Activated CD8-positive, alpha-beta memory T cell treated with anti-CD3 and anti-CD28 coated beads for 1 hour (primary cell): ENCODE measurements around the gene TMEM184A.
"Not testable (repeated sequence)": the region's sequence is repeated elsewhere in the genome, so short reads cannot be mapped to it uniquely, and the experiment has no call there.

Experiments
- DNase-seq, 2 donors: peaks; one replicate each; pipeline ENCODE4 v3.0.0-alpha.2; 2020; ENCODE audit warnings: low read depth in 1 of 2; ENCODE audit errors: extremely low read depth in 1 of 2

The TMEM184A gene

GRCh38 chr7:1529383-1530116 lies 26.5 kb downstream of the TMEM184A start:
- no peak for DNase-seq

GRCh38 chr7:1526271-1526754 lies 29.7 kb downstream of the TMEM184A start:
- DNase-seq = no peak

- DNase-seq = no peak
Observed at GRCh38 chr7:1525409-1525808, 30.6 kb downstream of the TMEM184A start.

- no peak for DNase-seq
Observed at GRCh38 chr7:1523844-1524243, 32.2 kb downstream of the TMEM184A start.

GRCh38 chr7:1523208-1523607 lies 32.8 kb downstream of the TMEM184A start:
- no peak for DNase-seq

GRCh38 chr7:1521456-1521855 lies 34.5 kb downstream of the TMEM184A start:
- DNase-seq = no peak

- DNase-seq = no peak
Observed at GRCh38 chr7:1520539-1521234, 35.3 kb downstream of the TMEM184A start.

GRCh38 chr7:1519322-1519922 lies 36.6 kb downstream of the TMEM184A start:
- DNase-seq = not testable (repeated sequence)

GRCh38 chr7:1516586-1517251 lies 39.3 kb downstream of the TMEM184A start:
- no peak for DNase-seq

- not testable (repeated sequence) for DNase-seq
Observed at GRCh38 chr7:1515509-1515967, 40.5 kb downstream of the TMEM184A start.

GRCh38 chr7:1514995-1515401 lies 41.0 kb downstream of the TMEM184A start:
- DNase-seq = no peak

- DNase-seq = no peak
Observed at GRCh38 chr7:1514407-1514806, 41.6 kb downstream of the TMEM184A start.

- no peak for DNase-seq
Observed at GRCh38 chr7:1513657-1514095, 42.3 kb downstream of the TMEM184A start.

GRCh38 chr7:1512781-1513656 lies 43.0 kb downstream of the TMEM184A start:
- DNase-seq = no peak

- no peak for DNase-seq
Observed at GRCh38 chr7:1511444-1512422, 44.3 kb downstream of the TMEM184A start.

- DNase-seq = no peak
Observed at GRCh38 chr7:1510780-1511154, 45.2 kb downstream of the TMEM184A start.

GRCh38 chr7:1509226-1509625 lies 46.8 kb downstream of the TMEM184A start:
- no peak for DNase-seq

GRCh38 chr7:1508277-1508758 lies 47.7 kb downstream of the TMEM184A start:
- DNase-seq = no peak
